ENCODE results near the gene ADM5. TPM values are rescaled to one million over a fixed set of nuclear protein-coding genes. Genes with fewer than 3 reads are reported as not detected.

ADM5 gene
- total and polyA plus RNA-seq, 11 donors = 0.14 to 1.6 (median 0.60) TPM; not detected in 1

DNA sequence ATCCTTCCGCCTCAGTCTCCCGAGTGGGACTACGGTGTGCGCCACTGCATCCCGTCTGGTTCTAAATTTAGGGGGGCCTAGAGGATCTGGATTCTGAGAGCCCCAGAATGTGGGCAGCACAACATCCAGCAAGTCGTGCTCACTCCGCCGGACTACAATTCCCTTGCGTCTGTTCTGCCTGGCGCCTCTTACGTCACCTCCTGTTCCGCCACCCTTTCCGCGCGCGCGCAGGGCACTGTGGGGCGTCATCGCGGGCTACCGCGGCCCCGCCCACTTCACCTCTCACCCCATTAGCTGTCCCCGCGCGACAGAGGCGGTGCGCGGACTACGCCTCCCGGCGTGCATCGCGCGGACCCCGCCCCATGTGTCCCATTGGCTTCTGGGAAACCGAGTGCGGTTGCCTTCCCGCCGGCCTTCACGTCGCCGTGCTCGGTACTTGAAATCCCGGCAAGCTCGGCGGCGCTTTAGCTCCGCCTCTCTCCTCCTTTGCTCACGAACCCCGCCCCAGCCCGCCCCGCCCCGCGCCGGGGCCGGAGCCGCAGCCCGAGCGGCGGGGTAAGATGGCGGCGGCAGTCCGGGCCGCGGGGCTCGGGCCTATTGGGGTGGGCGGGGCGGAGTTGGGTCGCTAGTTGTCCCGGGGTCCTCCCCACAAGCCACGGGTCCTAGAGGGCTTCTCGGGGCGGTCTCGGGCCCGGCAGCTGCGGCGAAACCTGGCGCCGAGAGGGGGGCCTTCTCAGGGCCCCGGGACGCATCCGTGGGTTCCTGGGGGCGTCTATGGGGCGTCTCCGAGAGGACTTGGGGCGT is 47.5 kb upstream of the ADM5 start, which contains the start of gene SCAF1:
TSS of gene SCAF1 (plus strand) at position 522 of the 804 bp plus-strand sequence. CDS start 2,818 bp downstream, outside the sequence.
- no peaks in the 10 kb centered on the region for H3K9me3 ChIP-seq
- DNase-seq (peak; percentile 99 to 100 (median 99)), ATAC-seq (peak; percentile 72 to 83 (median 79))
- H3K36me3 ChIP-seq = peaks cover 0 to 26% (median 13%) of the 10 kb centered on the region in 9 donors
- WGBS, 4 donors = 0 to 1% (median 0%) methylated on average over 24 to 87 of the region's 87 CpGs
- no peaks in the 10 kb centered on the region for H3K27me3 ChIP-seq
- H3K27ac ChIP-seq = peak within 1 kb of the TSS; percentile 98 to 100 (median 100)
- intact Hi-C loops (cut with DNase I) = loop anchor here in 3 of 10 donors (1.0 to 10.0 kb wide), 5 partner anchors 22 to 1017 kb away; partner anchors contain the start of genes ALDH16A1 (in 1 of the 3), PIH1D1 (in 1 of the 3), PRMT1 (in 1 of the 3) and PRR12 (in 1 of the 3)
- TF ChIP-seq, protein P1, sequence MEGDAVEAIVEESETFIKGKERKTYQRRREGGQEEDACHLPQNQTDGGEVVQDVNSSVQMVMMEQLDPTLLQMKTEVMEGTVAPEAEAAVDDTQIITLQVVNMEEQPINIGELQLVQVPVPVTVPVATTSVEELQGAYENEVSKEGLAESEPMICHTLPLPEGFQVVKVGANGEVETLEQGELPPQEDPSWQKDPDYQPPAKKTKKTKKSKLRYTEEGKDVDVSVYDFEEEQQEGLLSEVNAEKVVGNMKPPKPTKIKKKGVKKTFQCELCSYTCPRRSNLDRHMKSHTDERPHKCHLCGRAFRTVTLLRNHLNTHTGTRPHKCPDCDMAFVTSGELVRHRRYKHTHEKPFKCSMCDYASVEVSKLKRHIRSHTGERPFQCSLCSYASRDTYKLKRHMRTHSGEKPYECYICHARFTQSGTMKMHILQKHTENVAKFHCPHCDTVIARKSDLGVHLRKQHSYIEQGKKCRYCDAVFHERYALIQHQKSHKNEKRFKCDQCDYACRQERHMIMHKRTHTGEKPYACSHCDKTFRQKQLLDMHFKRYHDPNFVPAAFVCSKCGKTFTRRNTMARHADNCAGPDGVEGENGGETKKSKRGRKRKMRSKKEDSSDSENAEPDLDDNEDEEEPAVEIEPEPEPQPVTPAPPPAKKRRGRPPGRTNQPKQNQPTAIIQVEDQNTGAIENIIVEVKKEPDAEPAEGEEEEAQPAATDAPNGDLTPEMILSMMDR (IDR thresholded peaks at IDR 0.05) = no peak
- TF ChIP-seq POLR2A (IDR thresholded peaks at IDR 0.05) = peak; percentile 79 to 93
- H3K4me3 ChIP-seq = peak within 1 kb of the TSS; percentile 76 to 100 (median 93)
- H3K4me1 ChIP-seq = peaks cover 3 to 65% (median 44%) of the 10 kb centered on the region in 12 donors

DNA sequence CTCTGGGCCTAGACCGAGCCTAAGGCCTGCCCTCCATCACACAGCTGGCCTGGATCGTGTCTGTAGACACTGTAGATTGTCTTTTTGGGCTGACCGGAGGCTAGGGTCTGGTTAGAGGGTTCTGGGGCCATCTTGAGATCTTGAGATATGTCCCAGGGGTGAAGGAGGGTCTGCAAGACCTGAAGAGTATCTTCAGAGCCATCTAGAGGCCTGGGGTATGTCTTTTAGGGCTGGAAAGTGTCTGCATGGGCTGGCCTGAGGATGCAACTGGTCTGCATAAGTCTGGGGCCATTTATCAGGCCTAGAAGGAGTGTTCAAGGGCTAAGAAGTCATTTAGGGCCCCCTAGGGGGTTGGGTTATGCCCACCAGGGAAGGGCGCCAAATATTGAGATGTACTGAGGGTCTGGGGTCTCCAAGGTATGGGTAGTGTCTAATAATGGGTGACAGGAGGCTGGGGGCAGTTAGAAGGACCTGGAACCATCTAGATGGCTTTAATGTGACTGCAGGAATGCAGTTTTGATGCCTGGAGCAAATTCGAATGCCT is 46.8 kb upstream of the ADM5 start:
- Histone ChIP-seq H3K27ac (peak overlapping the region; percentile 73 to 100 (median 99)), H3K4me1 (peaks cover 3 to 60% (median 40%) of the 10 kb centered on the region in 12 donors), H3K9me3 (no peaks in the 10 kb centered on the region), H3K4me3 (peak overlapping the region; percentile 76 to 100 (median 93)), H3K36me3 (peaks cover 0 to 33% (median 20%) of the 10 kb centered on the region in 9 donors), H3K27me3 (no peaks in the 10 kb centered on the region)
- intact Hi-C loops (cut with DNase I) = loop anchor here in 2 of 10 donors (1.0 to 10.0 kb wide), 3 partner anchors 22 to 1018 kb away; partner anchors contain the start of genes ALDH16A1 (in 1 of the 2) and PIH1D1 (in 1 of the 2)
- TF ChIP-seq, protein P1 (IDR thresholded peaks at IDR 0.05) = no peak
- no peak for TF ChIP-seq POLR2A (IDR thresholded peaks at IDR 0.05)
- ATAC-seq (no peak), DNase-seq (no peak)
- 8 to 14% (median 11%) methylated on average over 4 to 5 of the region's 5 CpGs for WGBS, 4 donors

DNA sequence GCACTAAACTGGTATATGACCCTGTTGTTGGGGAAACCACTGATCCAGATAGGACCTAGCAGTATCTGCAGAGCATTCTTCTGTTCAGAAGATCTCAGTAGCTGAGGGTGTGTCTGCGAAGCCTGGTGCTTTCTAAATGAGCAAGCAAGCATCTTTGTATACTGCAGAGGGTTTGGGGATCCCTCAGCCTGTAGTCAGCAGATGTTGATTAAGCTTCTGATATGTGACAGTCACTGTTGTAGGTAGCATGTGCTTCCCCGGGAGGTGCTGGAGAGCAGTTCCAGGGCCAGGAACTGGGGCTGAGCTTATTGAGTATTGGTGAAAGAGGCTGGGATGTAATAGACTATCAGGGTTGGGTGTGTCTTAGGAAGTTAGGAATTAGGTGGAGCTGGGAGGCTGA is 45.9 kb upstream of the ADM5 start:
- Histone ChIP-seq H3K4me3 (peak overlapping the region in 6 of 12 donors; percentile 77 to 100 (median 94)), H3K36me3 (peaks cover 0 to 42% (median 27%) of the 10 kb centered on the region in 9 donors), H3K27me3 (no peaks in the 10 kb centered on the region), H3K27ac (no peak overlapping the region), H3K9me3 (no peaks in the 10 kb centered on the region), H3K4me1 (peaks cover 3 to 51% (median 34%) of the 10 kb centered on the region in 12 donors)
- WGBS, 4 donors = 72 to 75% (median 74%) methylated on average over 2 of the region's 2 CpGs
- DNase-seq = no peak
- TF ChIP-seq, protein P1 (IDR thresholded peaks at IDR 0.05) = no peak
- no peak for TF ChIP-seq POLR2A (IDR thresholded peaks at IDR 0.05)
- no peak for ATAC-seq
- intact Hi-C loops (cut with DNase I) = loop anchor here in 2 of 10 donors (5.0 to 10.0 kb wide), 2 partner anchors 191 to 1019 kb away; partner anchors contain the start of genes ALDH16A1 (in 1 of the 2) and PIH1D1 (in 1 of the 2)
